Smooth muscle cell (in vitro differentiated cells): ENCODE measurements around the gene GGTA1. TPM values are rescaled to one million over a fixed set of nuclear protein-coding genes. Genes with fewer than 3 reads are reported as not detected.

ENCODE experiments used
- DNase-seq: peaks from one replicate; lab custom pipeline; 2025; ENCODE audit not compliant: unreplicated experiment; lab: John Stamatoyannopoulos, UW
- H2AFZ ChIP-seq: fragments of 200-600 bp; sonication (generic); 2 replicates; pipeline ENCODE4 v1.6.0; 2016; ENCODE audit warnings: antibody characterized with exemption, low read depth, mild to moderate bottlenecking
- H3F3A ChIP-seq: fragments of 200-600 bp; sonication (generic); 2 replicates; pipeline ENCODE4 v1.6.0; 2017; ENCODE audit warnings: antibody characterized with exemption, low read depth
- H3K27ac ChIP-seq: fragments of 200-600 bp; sonication (generic); 2 replicates; pipeline ENCODE4 v1.5.1; 2016; ENCODE audit warnings: low read depth, mild to moderate bottlenecking
- H3K27me3 ChIP-seq: fragments of 200-600 bp; sonication (generic); 2 replicates; pipeline ENCODE4 v1.6.1; 2016; ENCODE audit warnings: low read depth, mild to moderate bottlenecking
- H3K36me3 ChIP-seq: fragments of 200-600 bp; sonication (generic); 2 replicates; pipeline ENCODE4 v1.5.1; 2016; ENCODE audit warnings: low read depth
- H3K4me1 ChIP-seq: fragments of 200-600 bp; sonication (generic); 2 replicates; pipeline ENCODE4 v1.5.1; 2016; ENCODE audit warnings: low read depth
- H3K4me2 ChIP-seq: fragments of 200-600 bp; sonication (generic); 2 replicates; pipeline ENCODE4 v1.6.0; 2016; ENCODE audit warnings: mild to moderate bottlenecking
- H3K4me3 ChIP-seq: fragments of 200-600 bp; sonication (generic); 2 replicates; pipeline ENCODE4 v1.5.1; 2016; ENCODE audit warnings: mild to moderate bottlenecking
- H3K79me2 ChIP-seq: fragments of 200-600 bp; sonication (generic); 2 replicates; pipeline ENCODE4 v1.6.0; 2016; ENCODE audit warnings: low read depth, mild to moderate bottlenecking
- H3K9ac ChIP-seq: fragments of 200-600 bp; sonication (generic); 2 replicates; pipeline ENCODE4 v1.6.0; 2016; ENCODE audit warnings: low read depth
- H3K9me3 ChIP-seq: fragments of 200-600 bp; sonication (generic); replicated peaks from 2 replicates; pipeline ENCODE4 v1.5.1; 2016; ENCODE audit warnings: low read depth
- H4K20me1 ChIP-seq: fragments of 200-600 bp; sonication (generic); 2 replicates; pipeline ENCODE4 v1.6.0; 2016; ENCODE audit warnings: low read depth
- CTCF ChIP-seq: fragments of 200-600 bp; sonication (generic); IDR thresholded peaks from 2 replicates; pipeline ENCODE4 v1.5.1; 2017; ENCODE audit warnings: borderline replicate concordance, mild to moderate bottlenecking, antibody characterized with exemption; ENCODE audit not compliant: insufficient read depth, poor library complexity, severe bottlenecking
- WGBS: methylation state at CpG from one replicate; pipeline ENCODE4 v1.1.7; 2016; ENCODE audit warnings: low lambda C conversion rate; 5-methylcytosine and 5-hydroxymethylcytosine counted together
- polyA plus RNA-seq: library from polyadenylated mRNA; unstranded; fragments of >200 nt; fragmentation: Nextera tagmentation; extraction: Ambion mirVana; gene quantifications from 2 replicates; pipeline ENCODE4 v1.2.1, GENCODE V29; 2016
- total RNA-seq: library from RNA; depleted of rRNA; stranded (reverse); fragments of >200 nt; gene quantifications from 2 replicates; pipeline ENCODE4 v1.2.3, GENCODE V29; 2014

GGTA1 gene
- total and polyA plus RNA-seq, 2 experiments from 2014 or later, result 0.22 to 0.38 TPM

- no peak overlapping the region for H3K27ac ChIP-seq
- no peak overlapping the region for H2AFZ ChIP-seq
- no peaks in the 10 kb centered on the region for H3K79me2 ChIP-seq
- H3K4me3 ChIP-seq, result no peak overlapping the region
- H3K9me3 ChIP-seq, result no peaks in the 10 kb centered on the region
- no peak for TF ChIP-seq CTCF
- H3F3A ChIP-seq, result no peaks in the 10 kb centered on the region
- WGBS, result 43% methylated on average over 3 of the region's 3 CpGs
- H3K4me1 ChIP-seq, result peaks cover 7% of the 10 kb centered on the region
- H4K20me1 ChIP-seq, result no peaks in the 10 kb centered on the region
- no peak overlapping the region for H3K9ac ChIP-seq
- DNase-seq, result no peak
- no peaks in the 10 kb centered on the region for H3K36me3 ChIP-seq
- H3K4me2 ChIP-seq, result no peak overlapping the region
- H3K27me3 ChIP-seq, result peaks cover 41% of the 10 kb centered on the region
Measured at GRCh38 chr9:121503444-121503843, 3.8 kb upstream of the GGTA1 start.

- Histone ChIP-seq H3K4me2 (peak overlapping the region; percentile 87), H3K27ac (no peak overlapping the region), H3K4me3 (peak overlapping the region; percentile 61), H2AFZ (peak overlapping the region; percentile 89), H4K20me1 (no peaks in the 10 kb centered on the region), H3K9me3 (no peaks in the 10 kb centered on the region), H3K27me3 (peaks cover 51% of the 10 kb centered on the region), H3F3A (no peaks in the 10 kb centered on the region), H3K36me3 (no peaks in the 10 kb centered on the region), H3K79me2 (no peaks in the 10 kb centered on the region), H3K4me1 (peaks cover 7% of the 10 kb centered on the region), H3K9ac (no peak overlapping the region)
- 14% methylated on average over 15 of the region's 15 CpGs for WGBS
- TF ChIP-seq CTCF, result no peak
- DNase-seq, result no peak
Measured at GRCh38 chr9:121500165-121500478, 478 bp upstream of the GGTA1 start.

GRCh38 chr9:121499177-121499426 is 542 bp downstream of the GGTA1 start:
- Histone ChIP-seq H3K4me3 (peak overlapping the region; percentile 61), H2AFZ (peak overlapping the region; percentile 89), H3K9me3 (no peaks in the 10 kb centered on the region), H4K20me1 (no peaks in the 10 kb centered on the region), H3K79me2 (no peaks in the 10 kb centered on the region), H3K27ac (no peak overlapping the region), H3K36me3 (no peaks in the 10 kb centered on the region), H3K9ac (no peak overlapping the region), H3K4me1 (peaks cover 7% of the 10 kb centered on the region), H3K27me3 (peaks cover 51% of the 10 kb centered on the region), H3K4me2 (peak overlapping the region; percentile 87), H3F3A (no peaks in the 10 kb centered on the region)
- no peak for TF ChIP-seq CTCF
- DNase-seq, result no peak
- 7% methylated on average over 6 of the region's 8 CpGs for WGBS

- H3K36me3 ChIP-seq, result no peaks in the 10 kb centered on the region
- no peaks in the 10 kb centered on the region for H3K79me2 ChIP-seq
- peak overlapping the region; percentile 61 for H3K4me3 ChIP-seq
- H3K27me3 ChIP-seq, result peaks cover 51% of the 10 kb centered on the region
- no peak overlapping the region for H3K9ac ChIP-seq
- no peak for DNase-seq
- peak overlapping the region; percentile 87 for H3K4me2 ChIP-seq
- peak overlapping the region; percentile 89 for H2AFZ ChIP-seq
- no peak overlapping the region for H3K27ac ChIP-seq
- no peaks in the 10 kb centered on the region for H3F3A ChIP-seq
- WGBS, result 11% methylated on average over 27 of the region's 29 CpGs
- no peaks in the 10 kb centered on the region for H4K20me1 ChIP-seq
- H3K4me1 ChIP-seq, result peaks cover 7% of the 10 kb centered on the region
- no peak for TF ChIP-seq CTCF
- no peaks in the 10 kb centered on the region for H3K9me3 ChIP-seq
Measured at GRCh38 chr9:121498487-121499176, 1.0 kb downstream of the GGTA1 start.
